GM20000 (cell line): ENCODE data around the gene DPP4.

Experiments used
- DNase-seq: peaks from one replicate; pipeline ENCODE4 v3.0.0; 2012; ENCODE audit warnings: low spot score
- TF ChIP-seq, protein P1 (sequence below): IDR thresholded peaks from 2 replicates; pipeline ENCODE4 v1.5.1; 2012; ENCODE audit warnings: mild to moderate bottlenecking, control low read depth; ENCODE audit errors: extremely low read depth, missing control alignments

Gene DPP4

DNA sequence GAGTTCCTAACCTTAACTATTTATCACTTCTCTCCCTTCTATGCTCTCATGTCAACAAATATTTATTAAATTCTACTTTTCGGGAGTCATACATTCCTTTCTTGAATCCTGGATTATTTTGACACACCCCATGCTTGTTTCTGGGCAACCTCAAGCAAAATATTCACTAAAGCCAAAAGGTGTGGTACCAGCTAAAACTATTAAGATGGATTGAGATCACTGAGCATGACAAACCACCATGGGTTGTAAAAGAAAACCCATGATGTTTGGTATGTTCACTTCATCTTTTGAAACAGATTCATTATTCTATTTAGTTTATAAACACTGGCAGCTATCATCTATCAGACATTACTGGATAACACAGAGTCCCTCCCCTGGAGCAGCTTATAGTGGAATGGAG lies 32.5 kb downstream of the DPP4 start:
- DNase-seq = no peak
- TF ChIP-seq, protein P1, sequence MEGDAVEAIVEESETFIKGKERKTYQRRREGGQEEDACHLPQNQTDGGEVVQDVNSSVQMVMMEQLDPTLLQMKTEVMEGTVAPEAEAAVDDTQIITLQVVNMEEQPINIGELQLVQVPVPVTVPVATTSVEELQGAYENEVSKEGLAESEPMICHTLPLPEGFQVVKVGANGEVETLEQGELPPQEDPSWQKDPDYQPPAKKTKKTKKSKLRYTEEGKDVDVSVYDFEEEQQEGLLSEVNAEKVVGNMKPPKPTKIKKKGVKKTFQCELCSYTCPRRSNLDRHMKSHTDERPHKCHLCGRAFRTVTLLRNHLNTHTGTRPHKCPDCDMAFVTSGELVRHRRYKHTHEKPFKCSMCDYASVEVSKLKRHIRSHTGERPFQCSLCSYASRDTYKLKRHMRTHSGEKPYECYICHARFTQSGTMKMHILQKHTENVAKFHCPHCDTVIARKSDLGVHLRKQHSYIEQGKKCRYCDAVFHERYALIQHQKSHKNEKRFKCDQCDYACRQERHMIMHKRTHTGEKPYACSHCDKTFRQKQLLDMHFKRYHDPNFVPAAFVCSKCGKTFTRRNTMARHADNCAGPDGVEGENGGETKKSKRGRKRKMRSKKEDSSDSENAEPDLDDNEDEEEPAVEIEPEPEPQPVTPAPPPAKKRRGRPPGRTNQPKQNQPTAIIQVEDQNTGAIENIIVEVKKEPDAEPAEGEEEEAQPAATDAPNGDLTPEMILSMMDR = no peak

DNA sequence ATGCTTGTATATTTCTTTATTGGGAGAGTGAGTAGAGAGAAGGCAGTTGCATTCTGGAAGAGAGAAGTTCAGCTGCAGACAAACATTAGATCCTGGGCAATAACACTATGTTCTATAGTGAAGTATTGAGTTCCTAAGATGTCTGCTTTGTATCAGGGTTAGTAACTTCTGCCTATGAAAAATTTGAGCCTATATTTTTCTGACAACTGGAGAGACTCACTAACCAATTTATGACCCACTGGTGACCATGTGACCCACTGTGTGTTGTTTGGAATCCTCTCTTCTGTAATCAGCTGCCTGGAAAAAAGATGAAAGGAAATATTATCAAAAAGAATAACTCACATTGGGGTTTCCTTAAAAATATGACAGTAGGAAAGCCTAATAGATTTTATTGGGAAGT lies 35.3 kb downstream of the DPP4 start:
- no peak for DNase-seq
- TF ChIP-seq, protein P1 = no peak

DNA sequence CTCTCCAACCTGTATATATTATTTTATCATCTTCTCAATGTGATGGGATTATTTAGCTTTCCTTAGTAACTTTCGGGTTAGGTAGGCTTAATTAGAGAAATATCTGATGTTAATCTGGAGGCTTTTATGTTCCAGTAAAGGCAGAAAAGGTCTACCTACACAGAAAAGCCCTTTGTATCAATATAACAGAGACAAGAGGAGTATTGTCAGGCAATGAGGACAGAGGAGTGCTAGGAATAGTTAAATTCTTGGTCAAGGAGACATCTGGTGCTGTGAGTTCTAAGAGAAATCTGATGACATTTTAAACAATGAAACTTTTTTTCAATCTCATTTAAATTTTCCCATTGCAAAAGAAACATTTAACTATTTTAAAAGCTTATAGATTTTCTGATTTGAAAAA lies 36.1 kb downstream of the DPP4 start:
- DNase-seq = no peak
- TF ChIP-seq, protein P1 = no peak

DNA sequence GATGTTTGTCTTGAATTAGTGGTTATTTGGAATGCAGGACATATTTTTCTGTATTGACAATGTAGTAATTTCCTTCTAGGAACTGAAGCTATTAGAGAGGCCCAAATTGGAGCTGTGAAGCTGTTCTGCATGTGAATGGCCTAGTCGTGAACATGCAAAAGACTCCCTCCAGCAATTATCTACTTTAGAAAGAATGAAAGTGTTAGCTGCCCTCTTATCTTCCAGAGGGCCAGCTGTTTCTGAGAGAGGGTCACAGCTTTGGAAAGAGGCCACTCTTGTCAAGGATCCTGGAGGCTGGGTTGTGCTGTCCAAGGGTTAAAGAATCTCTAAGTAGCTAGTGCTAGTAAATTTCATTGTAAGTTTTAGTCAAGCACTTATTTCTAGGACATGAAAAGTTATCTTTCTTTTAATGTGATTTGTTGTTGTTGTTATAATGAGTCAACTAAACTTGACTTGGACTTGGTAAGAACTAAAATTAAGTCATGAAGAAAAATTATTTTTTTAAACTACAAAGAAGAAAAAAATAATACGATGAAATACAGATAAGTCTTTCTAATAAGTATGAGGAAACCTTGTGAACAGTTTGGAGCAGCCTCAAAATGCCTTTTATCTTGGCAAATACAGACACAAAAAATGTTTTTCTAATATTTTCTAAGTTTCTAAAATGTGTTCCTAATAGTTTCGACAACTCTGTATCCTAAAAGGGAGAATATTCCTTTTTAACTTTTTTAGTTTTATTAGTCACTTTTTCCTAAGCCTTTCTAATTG lies 36.8 kb downstream of the DPP4 start:
- DNase-seq = no peak
- TF ChIP-seq, protein P1 = no peak

DNA sequence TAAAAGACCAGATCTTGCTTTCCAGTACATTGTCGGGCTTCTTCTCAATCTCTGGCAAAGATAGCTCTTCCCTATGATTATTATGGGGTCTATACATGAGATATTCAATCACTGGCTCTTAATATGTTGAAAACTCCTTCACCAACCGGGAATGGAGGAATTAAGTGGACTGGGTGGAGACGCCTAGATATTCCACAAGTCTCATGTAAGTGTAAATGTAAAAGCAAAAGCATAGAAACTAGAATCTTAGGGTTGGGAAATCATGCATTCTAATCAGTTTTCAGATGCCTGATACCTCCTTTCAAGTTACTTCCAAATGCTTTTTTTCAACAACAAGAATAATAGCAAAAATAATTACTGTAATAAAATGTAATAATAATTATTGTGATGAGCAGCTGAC lies 38.0 kb downstream of the DPP4 start:
- TF ChIP-seq, protein P1 = no peak
- DNase-seq = no peak

DNA sequence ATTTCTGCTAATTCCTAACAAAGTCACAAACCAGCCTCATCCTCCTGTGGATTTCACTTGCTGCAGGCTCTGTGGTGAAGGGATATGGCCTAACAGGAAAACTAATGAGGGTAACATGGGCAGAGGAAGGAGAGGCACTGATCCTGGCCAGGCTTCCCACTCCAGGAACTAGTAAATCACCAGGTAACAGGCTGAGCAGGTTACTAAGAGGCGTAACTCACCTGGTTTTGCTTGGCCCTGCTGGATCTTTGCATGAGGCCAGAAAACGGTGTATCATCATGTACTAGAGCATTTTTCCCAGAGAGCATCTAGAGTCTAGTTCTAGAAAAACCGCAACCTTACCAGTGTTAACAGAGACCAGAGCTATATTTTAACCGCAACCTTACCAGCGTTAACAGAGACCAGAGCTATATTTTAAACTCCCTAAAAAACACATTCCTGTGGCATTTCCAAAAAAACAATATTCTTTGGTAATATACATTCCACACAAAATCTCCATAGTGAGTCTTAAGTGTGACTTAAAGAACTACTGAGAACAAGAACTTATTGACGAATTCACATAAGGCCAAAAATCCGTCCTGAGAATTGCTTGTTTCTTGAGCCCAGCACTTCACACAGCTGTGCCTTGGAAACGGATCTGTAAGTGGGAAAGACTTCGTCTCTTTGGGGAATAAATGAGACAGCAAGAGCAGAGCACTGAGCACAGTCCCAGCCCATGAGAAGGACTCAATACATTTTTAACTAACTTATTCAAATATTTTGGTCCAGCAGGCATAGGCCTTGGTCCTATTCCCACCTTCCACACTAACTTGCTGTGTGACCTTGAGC lies 43.4 kb downstream of the DPP4 start:
- no peak for DNase-seq
- TF ChIP-seq, protein P1 = no peak

DNA sequence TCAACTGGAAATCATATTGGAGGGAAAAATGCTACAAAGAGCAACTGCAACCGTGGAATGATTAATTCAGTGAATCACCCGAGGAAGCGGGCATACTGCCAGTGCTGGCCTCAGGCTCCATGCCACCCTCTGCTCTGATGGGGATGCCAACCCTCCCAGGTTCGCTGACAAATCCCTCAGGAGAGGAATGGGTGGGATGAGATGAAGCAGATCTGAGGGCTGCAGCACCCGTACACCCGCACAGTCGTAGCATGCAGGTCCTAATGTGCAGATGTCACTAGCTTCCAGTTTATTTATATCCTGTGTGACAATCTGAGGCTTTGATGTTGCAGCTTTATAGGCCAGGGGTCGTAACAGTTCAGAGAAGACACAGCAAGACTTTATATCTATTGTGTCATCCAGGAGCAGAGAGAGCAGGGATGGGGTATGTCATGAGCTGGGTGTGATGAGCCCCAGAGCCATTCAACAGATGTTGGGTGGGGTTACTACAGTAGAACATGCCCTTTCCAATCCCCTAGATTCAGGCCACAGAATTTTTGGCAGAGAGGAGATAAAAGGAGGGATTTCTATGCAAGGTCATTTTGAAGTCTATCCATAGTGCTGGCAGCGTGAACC lies 44.6 kb downstream of the DPP4 start:
- no peak for DNase-seq

More for the DNA sequence above, 44.6 kb downstream of the DPP4 start:
- TF ChIP-seq, protein P1 = no peak
